HG03045 (cell line): ENCODE results near the gene EVX2.

Experiments used
- ATAC-seq: cut with Tn5 transposase; IDR thresholded peaks from one replicate; pipeline ENCODE4 v1.9.1; 2021; ENCODE audit warnings: mild to moderate bottlenecking, moderate library complexity; ENCODE audit not compliant: unreplicated experiment

EVX2 gene

GRCh38 chr2:176083796-176084261 lies at the start of gene EVX2:
TSS of gene EVX2 (minus strand) at chr2:176083962. CDS start at chr2:176083776, 186 bp downstream.
- no peak for ATAC-seq

- no peak for ATAC-seq
These were observed 49.6 kb upstream of the EVX2 start for GRCh38 chr2:176133389-176133788.

GRCh38 chr2:176132205-176133171 lies 48.7 kb upstream of the EVX2 start:
- no peak for ATAC-seq

GRCh38 chr2:176131848-176132158 lies 48.0 kb upstream of the EVX2 start:
- no peak for ATAC-seq

GRCh38 chr2:176130957-176131847 lies 47.4 kb upstream of the EVX2 start:
- no peak for ATAC-seq

GRCh38 chr2:176130147-176130956 lies 46.6 kb upstream of the EVX2 start:
- ATAC-seq, result no peak

- ATAC-seq, result no peak
These were observed 46.0 kb upstream of the EVX2 start for GRCh38 chr2:176129813-176130146.

GRCh38 chr2:176128982-176129796 lies 45.4 kb upstream of the EVX2 start, which contains the start of gene HOXD8:
TSS of gene HOXD8 (plus strand) at chr2:176129705. CDS start at chr2:176130367, 662 bp downstream.
- no peak for ATAC-seq

- no peak for ATAC-seq
These were observed 44.6 kb upstream of the EVX2 start for GRCh38 chr2:176128172-176128981.

- no peak for ATAC-seq
These were observed 44.0 kb upstream of the EVX2 start for GRCh38 chr2:176127774-176128072.

- no peak for ATAC-seq
These were observed 43.4 kb upstream of the EVX2 start for GRCh38 chr2:176126929-176127773.

GRCh38 chr2:176125772-176126054 lies 42.0 kb upstream of the EVX2 start:
- no peak for ATAC-seq

GRCh38 chr2:176124947-176125771 lies 41.4 kb upstream of the EVX2 start:
- no peak for ATAC-seq

GRCh38 chr2:176124110-176124946 lies 40.6 kb upstream of the EVX2 start:
- ATAC-seq, result no peak

- no peak for ATAC-seq
These were observed 39.8 kb upstream of the EVX2 start for GRCh38 chr2:176123411-176124109.

GRCh38 chr2:176122683-176123410 lies 39.1 kb upstream of the EVX2 start, which contains the start of gene HOXD9:
TSS of gene HOXD9 (plus strand) at chr2:176122719. CDS start at chr2:176122769, 50 bp downstream.
- no peak for ATAC-seq
